ENCODE data around the gene NT5DC1. TPM values are rescaled to one million over a fixed set of nuclear protein-coding genes. Genes with fewer than 3 reads are reported as not detected.

NT5DC1 gene
- total and polyA plus RNA-seq, 4 donors, result 18.6 to 29.4 (median 20.1) TPM

GRCh38 chr6:116286773-116287358 is 186.2 kb downstream of the NT5DC1 start:
- Histone ChIP-seq H3K4me3 (ENCODE audit: low read depth, low read length) (no peak overlapping the region), H3K27me3 (ENCODE audit: control insufficient read depth, insufficient read depth, low read length) (no peaks in the 10 kb centered on the region), H3K27ac (ENCODE audit: low read depth, low read length) (no peak overlapping the region), H3K36me3 (ENCODE audit: control insufficient read depth, insufficient read depth, low read length) (no peaks in the 10 kb centered on the region), H3K9me3 (ENCODE audit: control insufficient read depth, insufficient read depth, low read length) (no peaks in the 10 kb centered on the region), H3K4me1 (ENCODE audit: control insufficient read depth, insufficient read depth, low read length) (no peaks in the 10 kb centered on the region)
- DNase-seq (ENCODE audit: low read depth in 4 of 6, low spot score in 6 of 6), result no peak
- WGBS (ENCODE audit: insufficient coverage), result no CpG with 5 or more reads among the region's 1 CpG

- WGBS (ENCODE audit: insufficient coverage), result no CpG with 5 or more reads among the region's 2 CpGs
- H3K9me3 ChIP-seq (ENCODE audit: control insufficient read depth, insufficient read depth, low read length), result no peaks in the 10 kb centered on the region
Observed at GRCh38 chr6:116287689-116288282, 187.1 kb downstream of the NT5DC1 start.

GRCh38 chr6:116289876-116290275 is 189.2 kb downstream of the NT5DC1 start:
- H3K36me3 ChIP-seq (ENCODE audit: control insufficient read depth, insufficient read depth, low read length), result no peaks in the 10 kb centered on the region
- no CpG with 5 or more reads among the region's 2 CpGs for WGBS (ENCODE audit: insufficient coverage)
- H3K9me3 ChIP-seq (ENCODE audit: control insufficient read depth, insufficient read depth, low read length), result no peaks in the 10 kb centered on the region
- H3K27ac ChIP-seq (ENCODE audit: low read depth, low read length), result no peak overlapping the region
- no peaks in the 10 kb centered on the region for H3K4me1 ChIP-seq (ENCODE audit: control insufficient read depth, insufficient read depth, low read length)
- DNase-seq (ENCODE audit: low read depth in 4 of 6, low spot score in 6 of 6), result no peak
- H3K27me3 ChIP-seq (ENCODE audit: control insufficient read depth, insufficient read depth, low read length), result no peaks in the 10 kb centered on the region
- no peak overlapping the region for H3K4me3 ChIP-seq (ENCODE audit: low read depth, low read length)

More at GRCh38 chr6:116287689-116288282, 187.1 kb downstream of the NT5DC1 start:
- Histone ChIP-seq H3K27me3 (ENCODE audit: control insufficient read depth, insufficient read depth, low read length) (no peaks in the 10 kb centered on the region), H3K4me3 (ENCODE audit: low read depth, low read length) (no peak overlapping the region), H3K36me3 (ENCODE audit: control insufficient read depth, insufficient read depth, low read length) (no peaks in the 10 kb centered on the region), H3K4me1 (ENCODE audit: control insufficient read depth, insufficient read depth, low read length) (no peaks in the 10 kb centered on the region), H3K27ac (ENCODE audit: low read depth, low read length) (no peak overlapping the region)
- peak in 4 of 6 donors; percentile 36 to 86 (median 57) for DNase-seq (ENCODE audit: low read depth in 4 of 6, low spot score in 6 of 6)

DNA sequence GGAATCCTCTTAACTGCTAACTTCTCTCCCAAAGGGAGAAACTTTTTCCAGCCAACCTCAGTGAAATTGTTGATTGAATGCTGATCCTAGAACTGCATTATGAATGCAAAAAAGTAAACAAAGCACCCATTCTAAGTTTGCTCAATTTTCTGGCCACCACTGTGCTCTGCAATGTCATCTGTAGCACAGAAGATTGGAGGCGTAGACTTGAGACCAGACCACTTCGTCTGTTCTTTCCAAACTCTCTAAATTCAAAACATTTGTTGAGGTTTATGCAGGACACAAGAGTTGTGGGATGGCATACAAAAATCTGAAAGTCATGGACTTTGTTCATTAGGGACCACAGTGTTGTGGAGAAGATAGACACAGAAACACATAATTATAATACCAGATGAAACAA is 190.1 kb downstream of the NT5DC1 start:
- no peak for DNase-seq (ENCODE audit: low read depth in 4 of 6, low spot score in 6 of 6)
- Histone ChIP-seq H3K9me3 (ENCODE audit: control insufficient read depth, insufficient read depth, low read length) (no peaks in the 10 kb centered on the region), H3K4me3 (ENCODE audit: low read depth, low read length) (no peak overlapping the region), H3K27ac (ENCODE audit: low read depth, low read length) (no peak overlapping the region), H3K4me1 (ENCODE audit: control insufficient read depth, insufficient read depth, low read length) (no peaks in the 10 kb centered on the region), H3K36me3 (ENCODE audit: control insufficient read depth, insufficient read depth, low read length) (no peaks in the 10 kb centered on the region), H3K27me3 (ENCODE audit: control insufficient read depth, insufficient read depth, low read length) (no peaks in the 10 kb centered on the region)
- no CpG with 5 or more reads among the region's 2 CpGs for WGBS (ENCODE audit: insufficient coverage)

DNA sequence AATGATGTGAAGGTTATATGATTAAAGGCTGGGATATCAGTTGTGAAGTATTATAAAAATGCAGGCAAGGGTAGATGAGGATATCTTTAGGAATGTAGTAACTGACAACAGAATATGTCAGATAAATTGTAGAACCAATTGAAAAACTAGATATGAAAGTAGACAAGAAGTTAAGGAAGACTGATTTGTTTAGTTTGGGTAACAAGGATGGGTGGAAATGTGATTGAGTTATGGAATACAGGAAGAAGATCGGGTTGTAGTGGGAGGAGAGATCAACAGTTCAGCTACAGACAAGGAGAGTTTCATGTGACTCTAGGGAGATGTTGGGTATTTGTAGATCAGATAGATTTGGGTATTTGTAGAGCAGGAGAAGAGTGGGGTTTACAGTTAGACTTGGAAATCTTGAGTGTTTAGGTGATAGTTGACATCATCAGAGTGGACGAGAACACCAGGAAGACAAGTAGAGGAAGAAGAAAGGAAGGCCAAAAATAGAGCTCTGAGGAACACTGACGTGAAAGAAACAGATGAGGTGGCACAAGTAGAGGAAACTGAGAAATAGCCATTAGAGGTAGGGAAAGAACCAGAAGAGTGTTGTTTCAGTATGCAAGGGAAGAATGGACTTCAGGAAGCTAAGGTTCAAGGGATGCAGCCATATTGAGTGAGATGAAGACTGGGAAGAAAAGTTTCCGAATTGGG is 191.2 kb downstream of the NT5DC1 start:
- no peaks in the 10 kb centered on the region for H3K9me3 ChIP-seq (ENCODE audit: control insufficient read depth, insufficient read depth, low read length)
- H3K36me3 ChIP-seq (ENCODE audit: control insufficient read depth, insufficient read depth, low read length), result no peaks in the 10 kb centered on the region
- H3K27ac ChIP-seq (ENCODE audit: low read depth, low read length), result no peak overlapping the region
- WGBS (ENCODE audit: insufficient coverage), result 92% methylated on average over 4 of the region's 4 CpGs
- no peaks in the 10 kb centered on the region for H3K4me1 ChIP-seq (ENCODE audit: control insufficient read depth, insufficient read depth, low read length)
- no peaks in the 10 kb centered on the region for H3K27me3 ChIP-seq (ENCODE audit: control insufficient read depth, insufficient read depth, low read length)
- no peak overlapping the region for H3K4me3 ChIP-seq (ENCODE audit: low read depth, low read length)
- DNase-seq (ENCODE audit: low read depth in 4 of 6, low spot score in 6 of 6), result no peak

- H3K4me1 ChIP-seq (ENCODE audit: control insufficient read depth, insufficient read depth, low read length), result no peaks in the 10 kb centered on the region
- no peak overlapping the region for H3K27ac ChIP-seq (ENCODE audit: low read depth, low read length)
- no CpG with 5 or more reads among the region's 1 CpG for WGBS (ENCODE audit: insufficient coverage)
- no peaks in the 10 kb centered on the region for H3K36me3 ChIP-seq (ENCODE audit: control insufficient read depth, insufficient read depth, low read length)
- DNase-seq (ENCODE audit: low read depth in 4 of 6, low spot score in 6 of 6), result no peak
- no peaks in the 10 kb centered on the region for H3K9me3 ChIP-seq (ENCODE audit: control insufficient read depth, insufficient read depth, low read length)
- H3K27me3 ChIP-seq (ENCODE audit: control insufficient read depth, insufficient read depth, low read length), result no peaks in the 10 kb centered on the region
- H3K4me3 ChIP-seq (ENCODE audit: low read depth, low read length), result no peak overlapping the region
Observed at GRCh38 chr6:116292553-116292952, 191.9 kb downstream of the NT5DC1 start.

GRCh38 chr6:116298273-116298672 is 197.6 kb downstream of the NT5DC1 start:
- Histone ChIP-seq H3K36me3 (ENCODE audit: control insufficient read depth, insufficient read depth, low read length) (no peaks in the 10 kb centered on the region), H3K27me3 (ENCODE audit: control insufficient read depth, insufficient read depth, low read length) (no peaks in the 10 kb centered on the region), H3K4me1 (ENCODE audit: control insufficient read depth, insufficient read depth, low read length) (no peaks in the 10 kb centered on the region), H3K4me3 (ENCODE audit: low read depth, low read length) (no peak overlapping the region), H3K9me3 (ENCODE audit: control insufficient read depth, insufficient read depth, low read length) (no peaks in the 10 kb centered on the region), H3K27ac (ENCODE audit: low read depth, low read length) (no peak overlapping the region)
- WGBS (ENCODE audit: insufficient coverage), result 88% methylated on average over 2 of the region's 3 CpGs
- no peak for DNase-seq (ENCODE audit: low read depth in 4 of 6, low spot score in 6 of 6)

DNA sequence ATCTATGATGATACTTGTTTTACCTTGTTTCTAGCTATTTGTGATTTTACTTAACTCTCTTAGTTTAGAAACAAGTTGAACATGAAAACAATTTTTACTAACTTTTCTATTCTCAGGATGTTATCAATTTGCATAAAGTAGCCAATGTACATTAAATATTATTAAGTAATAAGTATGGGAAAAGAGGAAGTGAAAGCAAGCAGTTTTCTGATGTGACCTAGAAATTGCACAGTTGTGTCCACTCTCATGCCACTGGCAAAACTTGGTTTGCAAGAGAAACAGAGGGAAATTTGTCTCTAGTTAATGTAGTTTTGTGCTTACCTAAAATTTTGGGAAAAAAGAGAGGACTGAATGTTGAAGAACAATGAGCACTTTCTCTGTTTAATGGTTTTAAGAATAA is 198.3 kb downstream of the NT5DC1 start:
- no peaks in the 10 kb centered on the region for H3K4me1 ChIP-seq (ENCODE audit: control insufficient read depth, insufficient read depth, low read length)
- DNase-seq (ENCODE audit: low read depth in 4 of 6, low spot score in 6 of 6), result no peak
- no peak overlapping the region for H3K27ac ChIP-seq (ENCODE audit: low read depth, low read length)
- no peak overlapping the region for H3K4me3 ChIP-seq (ENCODE audit: low read depth, low read length)
- H3K27me3 ChIP-seq (ENCODE audit: control insufficient read depth, insufficient read depth, low read length), result no peaks in the 10 kb centered on the region
- no peaks in the 10 kb centered on the region for H3K36me3 ChIP-seq (ENCODE audit: control insufficient read depth, insufficient read depth, low read length)
- no peaks in the 10 kb centered on the region for H3K9me3 ChIP-seq (ENCODE audit: control insufficient read depth, insufficient read depth, low read length)

Data from spinal cord (tissue), 10 donors.